GM18861 (cell line): ENCODE results near the gene SLC2A8.

Source experiments
- ATAC-seq: cut with Tn5 transposase; IDR thresholded peaks from one replicate; pipeline ENCODE4 v1.9.1; 2021; ENCODE audit not compliant: unreplicated experiment

The SLC2A8 gene

GRCh38 chr9:127426756-127427155 lies 29.8 kb downstream of the SLC2A8 start:
- no peak for ATAC-seq

GRCh38 chr9:127428348-127428747 lies 31.4 kb downstream of the SLC2A8 start:
- no peak for ATAC-seq

GRCh38 chr9:127430415-127430814 lies 33.4 kb downstream of the SLC2A8 start:
- ATAC-seq: no peak

GRCh38 chr9:127437497-127438264 lies 40.7 kb downstream of the SLC2A8 start:
- ATAC-seq: no peak

GRCh38 chr9:127438394-127438793 lies 41.4 kb downstream of the SLC2A8 start:
- no peak for ATAC-seq

- ATAC-seq: no peak
Observed at GRCh38 chr9:127444283-127444920, 47.4 kb downstream of the SLC2A8 start.

- ATAC-seq: no peak
Observed at GRCh38 chr9:127444921-127445850, 48.2 kb downstream of the SLC2A8 start.

GRCh38 chr9:127445851-127446712 lies 49.1 kb downstream of the SLC2A8 start:
- no peak for ATAC-seq

- ATAC-seq: no peak
Observed at GRCh38 chr9:127446713-127447415, 49.9 kb downstream of the SLC2A8 start.

- no peak for ATAC-seq
Observed at GRCh38 chr9:127447416-127448111, 50.6 kb downstream of the SLC2A8 start.

- no peak for ATAC-seq
Observed at GRCh38 chr9:127448112-127448805, 51.3 kb downstream of the SLC2A8 start.

- no peak for ATAC-seq
Observed at GRCh38 chr9:127449332-127449966, 52.5 kb downstream of the SLC2A8 start.

- ATAC-seq: no peak
Observed at GRCh38 chr9:127450243-127450760, 53.3 kb downstream of the SLC2A8 start.

GRCh38 chr9:127450830-127451607 lies 54.0 kb downstream of the SLC2A8 start, which contains the start of the genes LRSAM1 and RPL12:
Gene LRSAM1 (plus strand): TSS chr9:127451510. CDS start chr9:127454528, 3,018 bp downstream.
Gene RPL12 (minus strand): TSS chr9:127451406. CDS start chr9:127451317, 89 bp downstream.
- peak; percentile 70 for ATAC-seq

GRCh38 chr9:127451608-127451857 lies 54.6 kb downstream of the SLC2A8 start:
- no peak for ATAC-seq

- no peak for ATAC-seq
Observed at GRCh38 chr9:127451858-127452656, 55.1 kb downstream of the SLC2A8 start.
